CD4-positive, alpha-beta T cell (primary cell): ENCODE results near the gene ATXN3. TPM values are rescaled to one million over a fixed set of nuclear protein-coding genes. Genes with fewer than 3 reads are reported as not detected.

Experiments used
- ATAC-seq: fragments of 200-7000 bp; cut with Tn5 transposase; one replicate; pipeline ENCODE4 v1.10.0; 2022; ENCODE audit warnings: mild to moderate bottlenecking; ENCODE audit not compliant: poor library complexity
- CTCF ChIA-PET: fragments of 350-600 bp; sonication (Branson Sonifier 250); formaldehyde crosslinking; loops from one replicate; lab custom pipeline; 2021; ENCODE audit warnings: antibody characterized with exemption, inconsistent platforms; lab: Charles Lee
- POLR2A ChIA-PET: fragments of 350-600 bp; sonication (Branson Sonifier 250); formaldehyde crosslinking; loops from one replicate; lab custom pipeline; 2021; ENCODE audit warnings: antibody characterized with exemption, inconsistent platforms; lab: Charles Lee
- DNase-seq, 14 experiments: peaks; one replicate each; pipeline ENCODE4 v3.0.0-alpha.2; 2013 to 2020; ENCODE audit warnings: mixed read lengths in 2 of 14
- H3K27ac ChIP-seq, 2 donors: one replicate each; pipeline versions ENCODE4 v1.5.1 to v1.7.0; 2013; ENCODE audit warnings: low read length in 2 of 2, low read depth in 1 of 2, mild to moderate bottlenecking in 1 of 2
- H3K27me3 ChIP-seq, 2 experiments: 1 replicate in 1 of 2; 2 replicates in 1 of 2; pipeline versions ENCODE4 v1.6.1 to v1.7.0; 2013; ENCODE audit warnings: low read length in 2 of 2, control low read depth in 1 of 2, mild to moderate bottlenecking in 1 of 2, moderate library complexity in 1 of 2; ENCODE audit not compliant: insufficient read depth in 2 of 2, control insufficient read depth in 1 of 2
- H3K36me3 ChIP-seq: one replicate; pipeline ENCODE4 v1.6.1; 2013; ENCODE audit warnings: low read length, control low read depth; ENCODE audit not compliant: insufficient read depth
- H3K4me1 ChIP-seq: one replicate; pipeline ENCODE4 v1.6.1; 2013; ENCODE audit warnings: low read length, control low read depth; ENCODE audit not compliant: insufficient read depth
- H3K4me3 ChIP-seq: one replicate; pipeline ENCODE4 v1.5.1; 2013; ENCODE audit warnings: mild to moderate bottlenecking, low read length, moderate library complexity
- H3K9me3 ChIP-seq, 2 experiments: 1 replicate in 1 of 2; 2 replicates in 1 of 2; pipeline versions ENCODE4 v1.6.1 to v1.7.0; 2013; ENCODE audit warnings: low read length in 2 of 2, mild to moderate bottlenecking in 2 of 2, control low read depth in 1 of 2, moderate library complexity in 1 of 2; ENCODE audit not compliant: control insufficient read depth in 1 of 2, insufficient read depth in 1 of 2
- H3K27ac Mint-ChIP-seq: one replicate; pipeline ENCODE4 v1.8.0; 2020; ENCODE audit warnings: mixed read lengths
- H3K27me3 Mint-ChIP-seq: one replicate; pipeline ENCODE4 v1.8.0; 2021; ENCODE audit warnings: mixed read lengths
- H3K36me3 Mint-ChIP-seq: one replicate; pipeline ENCODE4 v1.8.0; 2021; ENCODE audit warnings: low read depth, mixed read lengths
- H3K4me1 Mint-ChIP-seq: one replicate; pipeline ENCODE4 v1.8.0; 2021; ENCODE audit warnings: low read depth, mixed read lengths
- H3K4me3 Mint-ChIP-seq: one replicate; pipeline ENCODE4 v1.8.0; 2020; ENCODE audit warnings: mild to moderate bottlenecking, mixed read lengths
- H3K9me3 Mint-ChIP-seq: one replicate; pipeline ENCODE4 v1.8.0; 2020; ENCODE audit warnings: mixed read lengths
- CTCF ChIP-seq: fragments of 200-600 bp; IDR thresholded peaks from one replicate; pipeline ENCODE4 v1.8.0; 2022; ENCODE audit warnings: antibody characterized with exemption, mild to moderate bottlenecking
- intact Hi-C, 2 experiments: fragments of 100-400 bp; cut with DNase I in 1 of 2; cut with micrococcal nuclease in 1 of 2; formaldehyde crosslinking; loops; one replicate each; pipeline versions ENCODE4 v1.15.1 to v1.9.0; 2023 to 2025; cut with DNase I, micrococcal nuclease
- total RNA-seq, 174 experiments: library from RNA in 2 of 174; stranded (reverse) in 2 of 174; gene quantifications; one replicate each; pipeline ENCODE4 v1.2.3 and lab custom pipeline; 2021 to 2026

Gene ATXN3
- total RNA-seq, 2 experiments from 2014 or later: 21.5 to 22.1 TPM

- intact Hi-C loops: loop anchor here in 1 of 2 experiments (2.0 to 5.0 kb wide), 3 partner anchors 80 to 670 kb away; partner anchors contain the start of gene TRIP11
- ChIA-PET CTCF (interaction anchor here (0.8 to 10.5 kb wide), 5 partner anchors 10 to 29 kb away, joined by 3 to 134 read pairs (median 7); partner anchors contain the start of gene ATXN3), POLR2A (interaction anchor here (0.7 to 3.7 kb wide), 15 partner anchors 10 to 673 kb away, joined by 3 to 116 read pairs (median 5); partner anchors contain the start of genes ATXN3, GOLGA5, LGMN and PPP4R3A)
- peaks cover 64% of the 10 kb centered on the region for H3K4me1 Mint-ChIP-seq
- H3K4me3 Mint-ChIP-seq: peak overlapping the region; percentile 100
- peak overlapping the region; percentile 100 for H3K27ac Mint-ChIP-seq
- ATAC-seq (no peak), DNase-seq (peak in 1 of 14 experiments; percentile 17)
- H3K9me3 Mint-ChIP-seq: no peaks in the 10 kb centered on the region
- Histone ChIP-seq H3K9me3 (no peaks in the 10 kb centered on the region), H3K36me3 (peaks cover 16% of the 10 kb centered on the region), H3K27ac (peak overlapping the region; percentile 84 to 93), H3K4me1 (peaks cover 39% of the 10 kb centered on the region), H3K4me3 (peak overlapping the region; percentile 100), H3K27me3 (no peaks in the 10 kb centered on the region)
- peaks cover 28% of the 10 kb centered on the region for H3K36me3 Mint-ChIP-seq
- no peaks in the 10 kb centered on the region for H3K27me3 Mint-ChIP-seq
- TF ChIP-seq CTCF: no peak
These were observed 15.9 kb upstream of the ATXN3 start for GRCh38 chr14:92122351-92122677.

- H3K4me3 Mint-ChIP-seq: peak within 1 kb of the TSS; percentile 100
- peak; percentile 74 to 91 (median 82) for DNase-seq
- peak within 1 kb of the TSS; percentile 100 for H3K4me3 ChIP-seq
- no peaks in the 10 kb centered on the region for H3K27me3 ChIP-seq
- no peaks in the 10 kb centered on the region for H3K9me3 Mint-ChIP-seq
- no peak for TF ChIP-seq CTCF
- H3K36me3 Mint-ChIP-seq: peaks cover 28% of the 10 kb centered on the region
- peaks cover 39% of the 10 kb centered on the region for H3K4me1 ChIP-seq
- POLR2A ChIA-PET: interaction anchor here (0.6 to 3.7 kb wide), 25 partner anchors 11 to 674 kb away, joined by 3 to 116 read pairs (median 4); partner anchors contain the start of genes ATXN3, GOLGA5, LGMN and PPP4R3A
- peak; percentile 87 for ATAC-seq
- H3K27ac Mint-ChIP-seq: peak within 1 kb of the TSS; percentile 100
- H3K4me1 Mint-ChIP-seq: peaks cover 59% of the 10 kb centered on the region
- CTCF ChIA-PET: interaction anchor here (0.8 to 10.5 kb wide), 5 partner anchors 11 to 28 kb away, joined by 3 to 134 read pairs (median 7); partner anchors contain the start of gene ATXN3
- peak within 1 kb of the TSS; percentile 84 to 93 for H3K27ac ChIP-seq
- no peaks in the 10 kb centered on the region for H3K9me3 ChIP-seq
- intact Hi-C loops: loop anchor here (1.0 to 5.0 kb wide), 4 partner anchors 16 to 671 kb away; partner anchors contain the start of genes ATXN3 (in 2 of the 2) and TRIP11 (in 1 of the 2)
- no peaks in the 10 kb centered on the region for H3K27me3 Mint-ChIP-seq
- H3K36me3 ChIP-seq: peaks cover 15% of the 10 kb centered on the region
These were observed 15.4 kb upstream of the ATXN3 start, which contains the start of the genes CPSF2 and NDUFB1 for GRCh38 chr14:92121670-92122350. TSS of gene CPSF2 (plus strand) at chr14:92121969. CDS start at chr14:92130985, 9,016 bp downstream. TSS of gene NDUFB1 (minus strand) at chr14:92121706. CDS start at chr14:92117637, 4,069 bp downstream.

- no peak for TF ChIP-seq CTCF
- peaks cover 36% of the 10 kb centered on the region for H3K4me1 ChIP-seq
- peaks cover 12% of the 10 kb centered on the region for H3K36me3 ChIP-seq
- H3K9me3 ChIP-seq: no peaks in the 10 kb centered on the region
- H3K27me3 ChIP-seq: no peaks in the 10 kb centered on the region
- no peaks in the 10 kb centered on the region for H3K27me3 Mint-ChIP-seq
- ChIA-PET CTCF (interaction anchor here (1.6 to 10.5 kb wide), 4 partner anchors 11 to 21 kb away, joined by 3 to 134 read pairs (median 10); partner anchors contain the start of gene ATXN3), POLR2A (interaction anchor here (0.6 to 3.7 kb wide), 23 partner anchors 10 to 675 kb away, joined by 3 to 116 read pairs (median 4); partner anchors contain the start of genes ATXN3, GOLGA5, LGMN and PPP4R3A)
- peak overlapping the region; percentile 100 for H3K27ac Mint-ChIP-seq
- H3K9me3 Mint-ChIP-seq: no peaks in the 10 kb centered on the region
- intact Hi-C loops: loop anchor here (1.0 to 5.0 kb wide), 3 partner anchors 15 to 604 kb away; partner anchors contain the start of genes ATXN3 (in 2 of the 2) and TRIP11 (in 1 of the 2)
- H3K4me3 ChIP-seq: peak overlapping the region; percentile 100
- ATAC-seq (peak; percentile 20), DNase-seq (peak in 3 of 14 experiments; percentile 6 to 39 (median 14))
- H3K36me3 Mint-ChIP-seq: peaks cover 31% of the 10 kb centered on the region
- peak overlapping the region; percentile 84 to 93 for H3K27ac ChIP-seq
- H3K4me3 Mint-ChIP-seq: peak overlapping the region; percentile 100
- H3K4me1 Mint-ChIP-seq: peaks cover 58% of the 10 kb centered on the region
These were observed 14.9 kb upstream of the ATXN3 start for GRCh38 chr14:92121207-92121669.
